GM10248 (cell line): ENCODE results near the gene PHLDB1.

Experiments used
- CTCF ChIA-PET: fragments of 300-600 bp; sonication (Branson Sonifier 250); formaldehyde crosslinking; extraction: SDS; loops from one replicate; lab custom pipeline; 2021; ENCODE audit warnings: antibody characterized with exemption; lab: Yijun Ruan, JAX
- POLR2A ChIA-PET: fragments of 350-650 bp; sonication (Branson Sonifier 250); formaldehyde crosslinking; extraction: SDS; loops from one replicate; lab custom pipeline; 2020; ENCODE audit warnings: antibody characterized with exemption; lab: Yijun Ruan, JAX
- DNase-seq: peaks from one replicate; pipeline ENCODE4 v3.0.0; 2012; ENCODE audit errors: extremely low spot score
- TF ChIP-seq, protein P1 (sequence below): IDR thresholded peaks from 2 replicates; pipeline ENCODE4 v1.5.1; 2012; ENCODE audit warnings: mild to moderate bottlenecking, low read depth; ENCODE audit errors: extremely low read depth, missing control alignments, control extremely low read depth

PHLDB1 gene

GRCh38 chr11:118662401-118663271, 55.2 kb downstream of the PHLDB1 start:
- ChIA-PET POLR2A (interaction anchor here (0.5 kb wide), 1 partner anchor 371 kb away, joined by 6 read pairs; no protein-coding TSS in a partner anchor), CTCF (interaction anchor here (1.3 to 3.9 kb wide), 3 partner anchors 9 to 267 kb away, joined by 3 to 14 read pairs (median 4); no protein-coding TSS in a partner anchor)
- DNase-seq: no peak
- TF ChIP-seq, protein P1, sequence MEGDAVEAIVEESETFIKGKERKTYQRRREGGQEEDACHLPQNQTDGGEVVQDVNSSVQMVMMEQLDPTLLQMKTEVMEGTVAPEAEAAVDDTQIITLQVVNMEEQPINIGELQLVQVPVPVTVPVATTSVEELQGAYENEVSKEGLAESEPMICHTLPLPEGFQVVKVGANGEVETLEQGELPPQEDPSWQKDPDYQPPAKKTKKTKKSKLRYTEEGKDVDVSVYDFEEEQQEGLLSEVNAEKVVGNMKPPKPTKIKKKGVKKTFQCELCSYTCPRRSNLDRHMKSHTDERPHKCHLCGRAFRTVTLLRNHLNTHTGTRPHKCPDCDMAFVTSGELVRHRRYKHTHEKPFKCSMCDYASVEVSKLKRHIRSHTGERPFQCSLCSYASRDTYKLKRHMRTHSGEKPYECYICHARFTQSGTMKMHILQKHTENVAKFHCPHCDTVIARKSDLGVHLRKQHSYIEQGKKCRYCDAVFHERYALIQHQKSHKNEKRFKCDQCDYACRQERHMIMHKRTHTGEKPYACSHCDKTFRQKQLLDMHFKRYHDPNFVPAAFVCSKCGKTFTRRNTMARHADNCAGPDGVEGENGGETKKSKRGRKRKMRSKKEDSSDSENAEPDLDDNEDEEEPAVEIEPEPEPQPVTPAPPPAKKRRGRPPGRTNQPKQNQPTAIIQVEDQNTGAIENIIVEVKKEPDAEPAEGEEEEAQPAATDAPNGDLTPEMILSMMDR: no peak

DNA sequence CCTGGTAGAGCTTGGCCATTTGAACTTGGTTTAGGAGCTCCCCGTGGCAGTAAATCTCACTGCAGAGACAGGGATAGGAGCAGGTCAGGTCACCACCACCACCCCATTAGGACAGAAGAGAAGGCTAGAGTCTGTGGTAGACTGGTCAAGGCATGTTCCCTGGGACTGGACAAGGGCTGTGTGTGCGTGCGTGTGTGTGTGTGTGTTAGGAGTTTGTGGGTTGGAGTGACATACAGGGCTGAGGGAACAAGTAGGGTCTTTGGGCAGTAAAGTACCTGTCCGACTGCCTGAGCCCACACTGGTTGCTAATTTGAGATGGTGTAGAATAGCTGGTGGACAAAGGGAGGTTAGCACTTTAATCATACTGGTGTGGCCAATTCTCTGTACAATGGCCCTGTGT, 56.0 kb downstream of the PHLDB1 start:
- TF ChIP-seq, protein P1: no peak
- POLR2A ChIA-PET: interaction anchor here (0.5 kb wide), 1 partner anchor 370 kb away, joined by 6 read pairs; no protein-coding TSS in a partner anchor

DNA sequence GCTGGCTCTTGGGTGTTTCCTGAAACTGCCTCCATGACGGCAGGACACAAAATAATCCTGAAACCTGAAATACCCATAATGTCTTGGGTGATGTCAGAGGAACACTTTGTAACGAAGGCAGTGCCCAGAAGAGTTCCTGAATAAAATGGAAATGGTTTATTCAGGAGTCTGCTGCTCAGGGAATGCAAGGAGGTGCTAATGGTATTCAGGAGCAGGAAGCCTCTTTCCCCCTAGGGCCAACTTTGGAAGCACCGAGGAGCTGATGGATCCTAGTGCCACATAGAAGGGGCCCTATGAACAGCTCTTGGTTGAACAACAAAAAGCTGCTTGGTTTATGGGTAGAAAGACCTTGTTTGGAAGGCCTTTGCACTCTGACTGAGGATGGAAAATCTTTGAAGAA, 56.5 kb downstream of the PHLDB1 start:
- CTCF ChIA-PET: interaction anchor here (1.3 to 3.9 kb wide), 2 partner anchors 7 to 25 kb away, joined by 4 to 14 read pairs; no protein-coding TSS in a partner anchor
- DNase-seq: no peak
- TF ChIP-seq, protein P1: no peak
- POLR2A ChIA-PET: no interaction called here

More for the DNA sequence above, 56.0 kb downstream of the PHLDB1 start:
- no peak for DNase-seq
- CTCF ChIA-PET: interaction anchor here (1.3 to 3.9 kb wide), 3 partner anchors 8 to 267 kb away, joined by 3 to 14 read pairs (median 4); no protein-coding TSS in a partner anchor

GRCh38 chr11:118666371-118666770, 59.0 kb downstream of the PHLDB1 start:
- ChIA-PET CTCF (interaction anchor here (1.0 to 5.3 kb wide), 3 partner anchors 8 to 264 kb away, joined by 3 to 34 read pairs (median 7); no protein-coding TSS in a partner anchor), POLR2A (interaction anchor here (1.1 kb wide), 1 partner anchor 428 kb away, joined by 3 read pairs; no protein-coding TSS in a partner anchor)
- TF ChIP-seq, protein P1: no peak
- DNase-seq: no peak

GRCh38 chr11:118670063-118670462, 62.6 kb downstream of the PHLDB1 start:
- TF ChIP-seq, protein P1: no peak
- DNase-seq: no peak
- POLR2A ChIA-PET: no interaction called here
- CTCF ChIA-PET: interaction anchor here (3.2 to 5.3 kb wide), 2 partner anchors 12 to 20 kb away, joined by 12 to 34 read pairs; no protein-coding TSS in a partner anchor

- CTCF ChIA-PET: interaction anchor here (1.2 to 5.3 kb wide), 3 partner anchors 8 to 19 kb away, joined by 4 to 34 read pairs (median 12); no protein-coding TSS in a partner anchor
- TF ChIP-seq, protein P1: no peak
- no peak for DNase-seq
- POLR2A ChIA-PET: no interaction called here
These were observed 63.8 kb downstream of the PHLDB1 start for GRCh38 chr11:118671254-118671653.
